ENCODE results near the gene NFIA.

The NFIA gene

DNA sequence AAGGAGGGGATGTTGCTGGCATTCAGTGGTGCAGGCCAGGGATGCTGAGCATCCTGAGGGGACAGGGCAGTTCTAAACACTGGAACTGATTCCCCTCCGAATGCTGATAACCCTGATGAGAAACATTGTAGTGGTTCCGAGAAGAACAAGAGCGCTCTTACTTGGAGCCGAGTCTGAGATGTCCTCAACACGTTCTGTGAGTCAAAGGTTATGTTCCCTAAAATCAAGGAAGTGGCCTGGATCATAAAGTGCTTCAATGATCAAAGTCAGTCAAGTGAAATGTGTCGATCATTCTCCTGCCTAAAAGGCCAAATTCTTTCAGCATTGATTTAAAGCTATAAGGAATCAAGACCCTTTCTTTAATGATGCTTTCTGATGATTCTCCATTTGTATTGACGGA is 234.1 kb downstream of the NFIA start:
- no peak for DNase-seq

DNA sequence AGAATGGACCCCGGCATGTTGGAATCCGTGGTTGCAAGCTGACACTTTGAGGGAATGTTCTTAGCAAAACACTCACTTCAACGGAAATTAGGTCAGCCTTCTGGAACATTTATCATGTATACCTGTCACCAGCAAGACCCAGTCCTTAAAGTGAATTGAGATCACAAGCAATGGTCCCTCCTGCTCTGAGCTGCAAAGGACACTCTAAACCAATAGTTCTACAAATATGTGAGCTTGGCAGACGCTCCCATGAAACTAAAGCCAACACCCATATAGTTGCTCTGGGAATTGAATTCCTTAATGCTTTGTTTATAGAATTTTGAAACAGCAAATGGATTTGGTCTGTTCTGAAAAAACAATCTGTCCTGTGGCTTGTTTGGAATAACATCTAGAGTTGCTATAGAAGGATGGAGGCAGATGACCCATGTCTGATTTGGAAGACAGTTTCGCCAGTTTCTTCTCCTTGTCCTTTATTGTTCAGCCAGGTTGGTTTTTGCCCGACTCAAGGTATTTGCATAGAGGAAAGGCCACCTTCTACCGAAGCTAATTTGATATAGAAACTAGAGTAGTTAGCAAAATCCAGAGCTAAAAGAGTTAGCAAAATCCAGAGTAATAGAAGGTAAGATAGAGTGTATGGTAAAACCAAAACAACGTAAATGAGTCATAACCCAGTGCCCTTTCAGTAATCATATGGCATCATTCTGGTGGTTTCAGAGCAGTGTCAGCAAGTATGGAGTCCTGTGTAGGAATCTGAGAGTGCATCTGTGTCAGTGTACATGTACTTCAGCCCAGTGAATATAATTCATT is 236.2 kb downstream of the NFIA start:
- DNase-seq = peak; percentile 92

DNA sequence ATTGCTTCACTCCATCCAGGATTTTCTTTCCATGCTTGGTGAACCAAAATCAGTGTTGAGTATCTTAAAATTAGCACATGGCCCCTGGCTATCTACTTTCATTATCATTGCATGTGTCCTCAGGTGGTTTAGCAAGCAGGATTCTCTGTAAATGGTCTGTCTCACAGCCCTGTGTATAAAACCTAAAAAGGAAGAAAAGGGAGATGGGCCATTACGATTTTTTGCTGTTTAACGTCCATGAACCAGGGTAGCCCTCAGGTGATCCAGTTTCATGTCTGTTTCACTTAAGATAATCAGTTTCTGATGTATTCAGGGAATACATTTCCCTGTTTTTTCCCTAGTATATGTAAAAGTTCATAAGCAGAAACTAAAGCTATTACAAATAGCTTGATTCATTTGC is 238.2 kb downstream of the NFIA start:
- DNase-seq = no peak

DNA sequence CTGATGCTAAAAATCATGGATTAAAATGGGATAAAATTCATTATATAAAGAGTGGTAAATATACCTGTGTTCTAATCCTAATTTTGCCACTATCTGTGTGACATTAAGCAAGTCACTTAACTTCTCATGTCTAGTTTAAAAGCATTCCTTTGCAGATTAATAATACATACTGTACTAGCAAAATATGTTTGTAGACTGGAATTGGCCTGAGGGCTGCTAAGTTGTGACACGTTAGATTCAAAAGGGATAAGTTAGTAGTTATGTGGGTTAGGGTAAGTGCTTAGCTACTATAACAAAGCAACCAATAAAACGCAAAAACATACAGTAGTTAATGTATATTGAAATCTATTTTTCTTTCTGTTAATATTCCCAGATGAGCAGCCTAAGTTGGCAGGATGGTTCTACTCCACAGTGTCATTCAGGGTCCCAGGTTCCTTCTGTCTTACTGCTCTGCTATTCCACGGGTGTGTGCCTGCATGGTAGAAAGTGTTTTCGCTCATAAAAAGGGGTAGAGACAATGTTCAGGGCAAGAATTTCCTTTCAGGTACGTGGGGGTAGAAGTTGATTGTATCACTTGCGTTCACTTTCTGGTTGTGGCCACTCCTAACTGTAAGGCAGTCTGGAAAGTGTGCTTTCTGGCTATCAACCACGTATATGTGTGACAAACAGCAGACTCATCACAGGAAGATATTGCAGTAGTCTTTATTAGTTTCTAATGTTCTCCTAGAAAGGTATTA is 239.8 kb downstream of the NFIA start:
- no peak for DNase-seq

DNA sequence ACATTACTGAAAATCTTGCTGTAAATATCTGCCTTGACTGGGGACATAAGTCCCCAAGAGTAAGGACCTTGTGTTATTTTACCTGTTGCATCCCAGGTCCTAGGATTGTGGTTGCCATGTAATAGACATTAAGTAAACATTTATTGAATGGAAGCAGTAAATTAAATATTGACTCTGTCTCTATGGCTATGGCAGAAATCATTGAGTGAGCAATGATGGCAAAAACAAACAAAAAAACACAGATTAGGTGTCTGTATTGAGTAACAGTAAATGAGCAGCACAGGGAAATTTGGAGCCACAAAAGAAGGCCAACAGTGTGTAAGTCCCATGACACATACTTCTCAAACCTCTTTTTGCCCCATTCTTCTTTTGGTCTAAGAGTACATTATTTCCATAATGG is 240.4 kb downstream of the NFIA start:
- DNase-seq = peak; percentile 28

DNA sequence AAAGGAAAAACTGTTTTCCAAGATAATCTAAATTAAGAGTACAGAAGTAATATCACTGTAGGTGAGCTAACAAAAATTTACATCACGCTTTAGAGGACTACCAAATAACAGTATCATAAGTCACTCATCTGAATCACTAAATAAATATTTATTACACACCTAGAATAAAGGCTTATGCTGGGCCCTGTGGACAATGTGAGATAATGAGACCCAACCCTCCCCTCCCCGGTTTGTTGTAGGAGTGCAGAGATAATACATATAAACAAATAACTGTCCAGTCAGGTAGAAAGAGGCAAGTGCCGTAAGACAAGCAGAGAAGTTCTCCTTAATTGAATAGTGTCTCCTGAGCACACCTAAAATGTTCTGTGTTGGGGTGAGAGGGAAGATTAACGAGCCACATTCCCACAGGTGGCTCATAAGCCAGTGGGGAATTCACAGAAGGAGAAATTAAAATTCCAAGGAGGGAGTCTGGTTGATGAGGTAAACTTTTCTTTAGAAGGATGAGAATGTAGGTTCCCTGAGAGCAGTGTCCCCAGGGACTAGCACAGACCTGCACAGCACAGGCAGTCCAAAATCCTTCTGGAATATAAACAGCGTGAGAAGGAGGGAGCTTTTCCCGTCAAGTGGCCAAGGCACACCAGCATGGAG is 241.4 kb downstream of the NFIA start:
- DNase-seq = no peak

DNA sequence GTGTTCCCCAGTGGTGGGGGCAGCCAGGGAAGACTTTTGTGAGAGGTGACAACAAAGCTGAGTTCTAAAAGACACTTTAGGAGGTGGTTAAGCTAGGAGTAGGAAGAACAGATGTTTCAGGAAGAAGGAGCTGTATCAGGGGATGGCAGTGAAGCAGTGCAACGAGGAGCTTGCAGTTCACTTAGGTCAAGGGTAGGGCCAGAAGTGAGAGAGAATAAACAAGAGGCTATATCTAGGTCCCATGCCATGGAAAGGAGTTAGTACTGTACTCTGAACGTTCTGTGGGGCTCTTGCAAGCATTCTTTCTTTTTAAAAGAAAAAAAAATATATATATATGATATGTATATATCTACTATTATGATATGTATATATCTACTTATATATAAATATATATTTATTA is 244.4 kb downstream of the NFIA start:
- DNase-seq = no peak

DNA sequence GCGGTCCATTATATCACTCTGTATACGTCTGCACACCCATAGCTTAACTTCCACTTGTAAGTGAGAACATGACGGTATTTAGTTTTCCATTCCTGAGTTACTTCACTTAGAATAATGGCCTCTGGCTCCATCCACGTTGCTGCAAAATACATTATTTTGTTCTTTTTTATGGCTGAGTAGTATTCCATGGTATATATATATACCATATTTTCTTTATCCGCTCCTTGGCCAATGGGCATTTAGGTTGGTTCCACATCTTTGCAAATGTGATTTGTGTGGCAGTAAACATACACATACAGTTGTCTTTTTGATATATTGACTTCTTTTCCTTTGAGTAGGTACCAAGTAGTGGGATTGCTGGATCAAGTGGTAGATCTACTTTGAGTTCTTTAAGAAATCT is 245.1 kb downstream of the NFIA start:
- no peak for DNase-seq

DNA sequence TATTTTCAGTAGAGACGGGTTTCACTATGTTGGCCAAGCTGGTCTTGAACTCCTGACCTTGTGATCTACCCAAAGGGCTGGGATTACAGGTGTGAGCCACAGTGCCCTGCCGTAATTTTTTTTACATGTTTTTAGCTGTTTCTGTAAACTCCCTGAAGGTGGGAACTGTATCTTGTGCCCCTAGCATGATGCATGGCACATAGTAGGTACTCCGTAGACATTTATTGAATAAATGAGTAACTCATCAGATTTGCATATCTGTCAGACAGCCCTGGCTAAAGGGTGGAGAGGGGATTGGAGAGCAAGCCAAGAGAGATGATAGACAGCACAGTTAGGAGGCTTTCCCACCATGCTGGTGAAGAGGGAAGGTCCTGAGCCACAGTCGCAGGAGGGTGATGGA is 247.2 kb downstream of the NFIA start:
- no peak for DNase-seq

DNA sequence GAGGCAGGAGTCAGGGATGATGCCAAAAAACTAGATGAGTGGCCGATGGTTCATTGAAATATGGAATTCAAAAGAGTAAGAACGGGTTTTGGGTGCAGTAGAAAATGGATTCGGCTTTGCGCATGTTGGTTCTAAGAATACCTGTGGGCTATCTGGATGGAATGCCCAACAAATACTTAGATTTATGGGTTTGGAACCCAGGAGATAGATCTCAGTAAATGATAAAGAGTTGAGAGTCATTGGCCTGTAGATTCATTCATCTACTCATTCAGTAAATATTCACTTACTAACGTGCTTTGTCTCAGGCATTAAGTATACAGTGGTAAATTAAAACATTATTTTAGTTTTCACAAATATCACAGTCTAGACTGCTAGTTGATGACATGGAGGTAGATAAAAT is 247.7 kb downstream of the NFIA start:
- DNase-seq = no peak

DNA sequence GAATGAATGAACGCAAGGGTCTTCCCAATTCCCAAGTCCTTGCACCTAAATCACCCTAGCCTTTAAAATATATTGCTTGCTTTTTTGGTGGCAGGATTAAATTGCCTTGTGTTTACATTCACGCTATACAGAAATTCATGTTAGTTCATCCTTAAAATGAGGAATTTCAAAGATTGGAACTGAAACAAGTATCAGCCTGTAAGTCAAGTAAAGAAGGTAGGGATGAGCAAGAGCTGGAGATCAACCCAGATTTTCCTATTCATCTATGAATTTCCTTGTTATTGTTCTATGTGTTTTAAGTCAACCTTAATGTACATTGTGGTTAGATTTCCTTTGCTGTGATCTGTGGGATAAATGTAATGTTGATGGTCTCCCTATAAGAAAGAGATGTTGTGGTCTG is 248.2 kb downstream of the NFIA start:
- DNase-seq = no peak

DNA sequence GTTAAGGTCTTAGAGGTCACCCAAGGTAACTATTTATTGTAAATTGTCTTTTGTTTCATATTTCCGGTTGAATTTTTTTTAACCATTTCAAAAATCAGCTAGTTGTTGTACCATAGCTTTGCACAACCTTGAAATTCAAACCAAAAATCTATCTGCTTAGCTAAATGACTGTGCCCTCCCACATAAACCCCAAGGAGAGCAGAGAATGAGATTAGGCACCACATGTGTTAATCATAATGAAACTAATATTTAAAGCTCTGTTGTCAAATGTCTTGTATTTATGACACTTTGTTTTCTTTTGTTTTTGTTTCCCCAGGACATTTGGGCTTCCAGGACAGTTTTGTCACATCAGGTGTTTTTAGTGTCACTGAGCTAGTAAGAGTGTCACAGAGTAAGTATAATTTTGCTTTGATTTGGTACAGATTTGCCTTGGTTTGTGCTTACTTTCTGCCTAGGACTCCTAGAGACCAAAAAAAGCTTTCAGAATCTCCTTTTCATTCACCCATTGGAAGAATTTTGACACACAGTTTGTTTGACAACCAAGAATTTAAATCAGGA is 249.9 kb downstream of the NFIA start:
- DNase-seq = peak; percentile 90

DNA sequence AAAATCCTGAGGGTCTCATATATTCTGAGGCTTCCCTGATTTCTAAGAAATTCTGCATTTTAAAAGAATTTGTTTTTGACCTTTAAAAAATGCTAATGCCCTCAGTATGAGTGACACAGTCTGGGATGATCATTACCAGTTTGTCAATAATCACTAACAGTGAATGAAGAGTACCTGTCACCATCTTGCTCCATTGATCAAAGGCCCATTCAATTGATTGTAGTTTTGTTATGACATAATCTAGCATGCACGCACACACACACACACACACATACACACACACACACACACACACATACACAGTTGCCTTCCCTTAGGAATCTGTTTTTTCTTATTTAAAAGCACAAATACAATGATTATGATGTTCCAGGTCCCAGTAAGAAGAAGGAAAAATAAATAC is 250.4 kb downstream of the NFIA start:
- no peak for DNase-seq

DNA sequence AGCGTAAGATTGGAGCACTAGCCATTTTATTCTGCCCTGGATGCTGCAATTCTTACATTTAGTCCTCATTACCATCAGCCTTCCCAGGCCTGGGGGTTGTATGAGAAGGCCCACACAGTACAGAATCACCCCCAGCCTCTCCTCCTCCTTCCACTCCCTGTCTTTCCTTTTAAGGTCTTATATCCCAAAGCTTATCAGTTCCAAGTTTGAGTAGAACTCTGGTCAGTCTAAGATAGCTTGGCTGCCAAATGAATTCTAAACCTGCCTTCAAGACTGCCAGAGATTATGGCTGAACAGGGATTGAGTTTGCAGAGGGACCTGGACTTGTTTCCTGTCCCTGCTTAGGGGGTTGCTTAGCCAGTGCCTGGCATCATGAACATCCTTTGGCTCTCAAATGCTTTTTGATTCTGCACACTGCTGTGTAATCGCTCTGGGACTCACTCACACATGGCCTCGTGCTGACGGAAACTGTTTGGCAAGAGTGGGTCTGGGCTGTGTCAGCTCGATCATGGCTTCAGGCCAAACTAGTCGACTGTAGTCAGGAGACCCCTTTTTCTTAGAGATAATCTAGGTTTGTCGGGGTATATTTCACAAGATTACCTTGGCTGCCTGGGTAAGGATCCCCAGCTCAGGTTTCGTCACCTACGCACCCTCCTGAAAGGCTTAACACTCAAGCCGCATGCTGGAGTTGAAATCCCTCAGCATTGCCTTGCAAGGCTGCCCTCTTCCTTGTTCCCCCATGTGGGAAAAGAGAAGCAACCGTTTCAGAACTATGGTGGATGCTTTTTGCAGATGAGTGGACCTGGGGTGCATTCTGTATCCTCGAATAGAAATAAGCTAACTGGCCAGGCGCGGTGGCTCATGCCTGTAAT is 252.6 kb downstream of the NFIA start:
- no peak for DNase-seq

DNA sequence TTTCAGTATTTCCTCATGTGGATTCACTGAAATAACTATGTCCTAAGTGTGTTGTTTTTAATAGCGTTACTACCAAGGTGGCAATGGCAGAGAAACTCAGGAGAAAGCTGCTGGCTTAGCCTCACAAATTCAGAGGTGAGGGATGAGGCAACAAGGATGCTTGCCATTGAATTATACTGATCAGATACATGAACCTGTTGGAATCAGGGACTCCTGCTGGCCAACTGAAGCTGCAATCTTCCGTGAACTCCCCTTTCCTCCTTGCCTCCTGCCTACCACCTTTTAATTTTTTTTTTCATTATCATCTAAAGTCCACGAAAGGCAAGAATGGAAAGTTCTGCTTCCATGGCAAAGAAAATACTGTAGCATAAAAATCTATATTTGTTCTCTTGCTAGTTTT is 254.7 kb downstream of the NFIA start:
- DNase-seq = no peak

DNA sequence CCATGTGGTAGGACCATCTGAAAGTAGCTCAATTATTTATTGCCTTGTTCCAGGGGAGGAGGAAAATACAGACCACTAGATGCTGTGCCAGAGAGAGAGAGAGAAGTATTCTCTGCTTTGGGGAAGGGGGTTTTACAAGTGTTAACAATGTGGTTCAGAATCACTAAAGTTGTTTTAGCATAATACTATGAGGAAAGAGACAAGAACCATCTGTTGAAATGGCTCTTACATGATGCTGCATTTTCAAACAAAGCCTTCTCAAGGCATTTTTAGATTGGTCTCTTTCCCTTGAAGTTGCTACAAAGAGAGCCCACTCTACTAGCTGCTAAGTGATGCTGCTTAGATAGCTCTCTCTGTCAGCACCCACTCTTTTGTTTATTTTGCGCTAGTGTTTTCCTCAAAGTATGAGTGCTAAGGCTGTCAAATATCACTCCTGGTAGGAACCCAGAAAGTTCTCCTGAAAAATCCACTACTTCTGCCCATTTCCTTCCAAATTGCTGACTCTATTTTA is 255.1 kb downstream of the NFIA start:
- no peak for DNase-seq

DNA sequence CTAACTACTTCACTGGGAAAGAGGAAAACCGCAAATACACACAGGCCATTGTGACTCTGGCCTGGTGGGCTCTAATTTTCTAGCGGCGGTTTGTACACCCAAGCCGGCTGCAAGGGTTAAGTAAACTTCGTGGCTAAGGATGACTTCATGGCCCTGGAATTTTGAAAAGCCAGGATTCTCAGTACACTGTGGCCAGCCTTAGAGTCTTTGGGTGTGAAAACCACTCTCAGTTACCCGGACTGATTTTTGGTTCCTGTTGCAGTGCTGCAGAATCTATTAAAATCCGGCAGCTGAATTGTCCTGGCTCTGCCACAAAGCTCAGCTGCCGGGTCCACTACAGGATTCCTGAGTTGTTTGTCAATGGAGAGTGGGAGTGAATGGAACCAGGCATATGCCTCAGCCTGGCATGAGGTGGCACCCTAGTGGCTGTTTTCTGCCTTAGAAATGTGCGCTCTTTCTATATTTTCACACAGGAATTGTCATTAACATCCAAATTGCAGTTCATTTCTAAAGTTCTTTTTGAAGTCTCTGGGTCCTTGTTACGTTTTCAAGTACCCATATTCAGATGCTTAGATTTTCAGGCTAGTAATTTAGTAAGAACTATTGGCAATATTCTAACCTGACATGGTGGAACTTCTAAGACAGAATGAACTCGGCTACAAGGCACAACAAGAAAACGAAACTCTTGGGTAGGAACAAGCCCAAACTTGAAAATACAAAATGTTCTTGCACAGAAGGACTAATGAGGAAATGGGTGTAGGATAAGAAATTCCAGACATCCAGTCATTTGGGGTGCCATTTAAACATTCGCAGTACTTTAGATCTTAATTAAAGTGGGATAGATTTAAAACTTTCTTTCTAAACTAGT is 255.9 kb downstream of the NFIA start:
- no peak for DNase-seq

DNA sequence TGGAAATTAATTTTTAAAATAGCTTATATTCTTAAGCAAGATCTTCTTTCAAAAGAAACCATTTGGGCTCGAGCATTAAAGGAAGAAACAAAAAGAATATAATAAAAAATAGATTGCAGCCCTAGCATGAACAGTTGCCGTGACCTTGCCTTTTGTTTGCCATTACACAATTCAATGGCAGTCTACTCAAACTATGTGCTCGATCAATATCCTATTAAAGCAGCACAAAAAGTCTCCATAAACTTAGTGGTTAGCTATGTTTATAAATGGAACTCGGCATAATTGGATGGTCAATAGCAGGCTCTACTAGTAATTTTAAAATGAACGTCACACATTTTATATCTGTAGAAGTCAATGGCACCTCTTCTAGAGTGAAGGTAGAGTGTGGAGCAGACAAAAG is 256.5 kb downstream of the NFIA start:
- DNase-seq = no peak

DNA sequence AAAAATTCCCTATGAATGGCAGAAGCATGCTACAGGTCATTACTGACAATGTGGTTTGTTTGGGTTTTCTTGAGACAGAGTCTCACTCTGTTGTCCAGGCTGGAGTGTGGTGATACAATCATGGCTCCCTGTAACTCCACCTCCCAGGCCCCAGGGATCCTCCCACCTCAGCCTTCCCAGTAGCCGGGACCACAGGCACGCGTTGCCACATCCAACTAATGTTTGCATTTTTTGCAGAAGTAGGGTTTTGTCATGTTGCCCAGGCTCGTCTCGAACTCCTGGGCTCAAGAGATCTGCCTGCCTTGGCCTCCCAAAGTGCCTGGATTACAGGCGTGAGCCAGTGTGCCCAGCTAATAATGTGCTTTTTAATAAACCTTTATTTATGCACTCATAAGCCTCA is 259.1 kb downstream of the NFIA start:
- no peak for DNase-seq

DNA sequence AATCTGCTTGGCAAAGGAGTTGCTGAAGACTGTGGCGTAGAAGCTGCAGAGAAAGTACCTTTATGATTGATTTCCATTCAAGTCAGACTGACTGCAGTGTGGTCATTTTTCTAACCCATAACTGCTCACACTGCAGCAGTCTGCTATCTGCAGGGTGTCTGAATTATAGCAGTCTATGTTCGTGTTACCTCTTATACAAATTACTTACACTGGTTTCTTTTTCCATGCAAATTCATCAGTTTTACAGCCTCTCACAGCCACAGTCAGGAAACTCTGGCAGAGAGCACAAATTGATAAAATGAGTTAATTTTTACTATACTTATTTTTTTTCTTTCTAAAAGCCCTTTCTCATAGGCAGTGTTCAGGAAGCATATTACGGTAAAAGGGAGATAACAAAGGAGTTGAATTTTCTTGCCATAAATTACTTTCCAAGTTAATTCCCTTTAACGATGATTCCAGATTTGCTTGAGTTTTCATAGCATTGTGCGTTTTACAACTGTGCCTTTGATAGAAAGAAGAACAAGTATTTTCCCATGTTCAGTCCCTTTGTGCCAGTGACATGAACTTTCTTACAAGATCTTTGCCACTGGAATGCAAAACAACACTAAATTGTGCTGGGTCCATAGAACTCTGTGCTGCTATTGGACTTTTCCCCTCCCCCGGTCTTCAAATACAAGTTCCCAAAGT is 261.5 kb downstream of the NFIA start:
- no peak for DNase-seq

DNA sequence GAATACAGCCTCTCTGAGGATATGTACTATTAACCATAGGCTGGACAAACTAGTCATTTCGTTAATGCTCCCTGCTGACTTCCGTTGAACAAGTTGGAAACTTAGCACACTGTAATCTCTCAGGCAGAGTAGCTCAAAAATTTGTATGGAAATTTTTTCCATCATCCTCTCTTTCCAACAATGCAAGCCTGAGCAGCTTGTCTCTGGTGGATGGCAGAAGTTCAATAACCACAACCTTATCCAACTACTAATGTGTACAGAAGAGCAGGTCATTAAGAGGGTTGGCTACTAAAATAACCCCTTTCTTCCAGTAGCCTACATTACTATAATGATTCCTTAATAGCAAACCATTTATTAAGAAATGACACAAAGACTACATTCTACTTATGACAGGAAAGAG is 262.3 kb downstream of the NFIA start:
- no peak for DNase-seq
